ENCODE results near the gene AP3M1.
A peak's percentile ranks its signal among the peaks of the same experiment; 100 is the strongest.
"Not testable (repeated sequence)": the region's sequence is repeated elsewhere in the genome, so short reads cannot be mapped to it uniquely, and the experiment has no call there.

AP3M1 gene

DNA sequence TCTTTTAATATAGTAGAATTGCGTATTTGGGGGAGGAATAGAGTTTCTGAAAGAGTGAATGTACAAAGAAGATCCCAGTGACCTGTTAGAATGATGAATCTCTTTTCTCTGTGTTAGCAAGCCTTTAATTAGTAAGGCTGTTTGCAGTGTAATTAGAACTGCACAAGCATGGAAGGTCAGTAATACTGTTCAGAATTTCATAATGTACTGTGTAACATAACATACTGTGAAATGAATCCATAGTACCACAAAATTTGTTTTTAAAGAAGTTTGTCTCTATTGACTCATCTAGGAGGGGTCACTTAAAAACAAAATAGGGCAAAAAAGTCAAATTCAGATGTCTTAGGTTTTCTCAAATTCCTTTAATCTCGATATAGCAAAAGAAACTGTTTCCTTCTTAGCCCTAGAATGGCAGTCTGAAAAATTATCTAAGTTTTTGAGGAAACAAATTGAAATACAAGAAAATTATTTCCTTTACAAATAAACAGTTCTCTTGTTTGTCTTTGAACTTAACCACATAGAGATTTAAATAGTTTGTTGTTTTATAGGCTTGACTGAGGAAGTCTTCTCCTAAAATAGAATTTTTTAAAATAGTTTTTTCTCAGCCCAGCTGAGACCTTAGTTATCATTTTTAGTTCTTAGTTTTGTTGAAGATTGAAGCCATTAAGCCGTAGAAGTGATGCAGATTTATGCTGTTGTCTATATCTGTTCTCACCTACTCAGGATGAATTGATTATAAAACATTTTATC lies 12.9 kb upstream of the AP3M1 start:
- no peak for DNase-seq (ENCODE audit: low spot score)

- no peak for DNase-seq (ENCODE audit: low spot score)
These were observed 9.4 kb upstream of the AP3M1 start for GRCh38 chr10:74160013-74160412.

GRCh38 chr10:74156919-74157289 lies 6.3 kb upstream of the AP3M1 start:
- DNase-seq (ENCODE audit: low spot score) = no peak

DNA sequence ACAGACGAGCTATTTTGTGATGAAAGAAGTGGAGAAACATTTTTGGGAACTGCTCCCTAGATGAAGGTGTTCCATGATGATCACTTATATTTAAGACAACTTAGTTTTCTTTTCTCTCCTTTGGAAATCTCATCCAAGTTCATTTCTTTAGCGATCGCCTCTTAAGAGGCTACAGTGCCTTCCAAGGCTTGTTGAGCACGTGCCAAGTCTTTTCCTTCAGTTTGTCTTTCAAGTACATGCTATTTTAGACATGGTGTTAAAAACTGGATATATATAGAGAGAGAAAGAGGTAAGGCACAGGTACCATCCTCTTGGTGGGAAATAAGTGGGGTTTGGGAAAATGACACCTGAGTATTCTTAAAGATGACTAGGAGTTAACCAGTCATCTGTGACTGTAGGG lies 3.0 kb upstream of the AP3M1 start:
- DNase-seq (ENCODE audit: low spot score) = no peak

GRCh38 chr10:74153123-74153522 lies 2.5 kb upstream of the AP3M1 start:
- DNase-seq (ENCODE audit: low spot score) = no peak

DNA sequence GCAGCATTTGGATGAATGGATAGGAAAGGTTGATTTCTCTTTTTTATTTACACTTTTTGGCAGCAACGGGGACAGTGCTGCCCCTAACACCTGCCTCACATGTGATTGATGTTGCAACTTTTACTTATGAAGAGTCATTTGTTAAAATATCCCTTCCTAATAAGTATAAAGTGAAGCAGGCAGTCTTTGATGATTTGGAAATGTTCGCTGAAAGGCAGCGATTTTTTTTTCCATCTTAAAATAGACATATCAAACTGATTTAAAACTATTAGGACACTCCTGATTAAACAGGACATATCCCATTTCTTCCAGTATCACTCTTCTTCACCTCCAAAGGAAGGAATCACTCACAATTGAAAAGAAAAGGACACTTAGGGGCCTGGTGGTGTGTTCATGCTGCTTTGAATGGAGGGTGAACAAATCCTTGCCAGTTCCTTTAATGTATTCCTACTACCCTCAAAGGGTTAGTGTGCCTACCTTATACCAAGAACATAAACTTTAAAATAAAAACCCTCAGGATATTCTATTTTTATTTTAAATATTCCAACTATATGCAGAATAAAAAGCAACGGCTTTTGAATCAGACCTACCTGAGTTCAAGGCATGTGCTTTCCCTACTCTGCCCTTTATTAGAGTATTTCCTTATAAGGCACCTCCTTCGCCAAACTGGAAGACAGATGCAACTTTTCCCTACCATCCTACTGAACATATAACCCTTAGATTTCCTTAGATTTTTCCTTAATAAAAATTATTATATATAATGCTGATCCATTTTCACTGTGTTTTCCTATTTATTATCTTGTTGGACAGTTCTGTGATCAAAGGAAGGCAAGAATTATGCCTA lies 1.5 kb upstream of the AP3M1 start:
- no peak for DNase-seq (ENCODE audit: low spot score)

DNA sequence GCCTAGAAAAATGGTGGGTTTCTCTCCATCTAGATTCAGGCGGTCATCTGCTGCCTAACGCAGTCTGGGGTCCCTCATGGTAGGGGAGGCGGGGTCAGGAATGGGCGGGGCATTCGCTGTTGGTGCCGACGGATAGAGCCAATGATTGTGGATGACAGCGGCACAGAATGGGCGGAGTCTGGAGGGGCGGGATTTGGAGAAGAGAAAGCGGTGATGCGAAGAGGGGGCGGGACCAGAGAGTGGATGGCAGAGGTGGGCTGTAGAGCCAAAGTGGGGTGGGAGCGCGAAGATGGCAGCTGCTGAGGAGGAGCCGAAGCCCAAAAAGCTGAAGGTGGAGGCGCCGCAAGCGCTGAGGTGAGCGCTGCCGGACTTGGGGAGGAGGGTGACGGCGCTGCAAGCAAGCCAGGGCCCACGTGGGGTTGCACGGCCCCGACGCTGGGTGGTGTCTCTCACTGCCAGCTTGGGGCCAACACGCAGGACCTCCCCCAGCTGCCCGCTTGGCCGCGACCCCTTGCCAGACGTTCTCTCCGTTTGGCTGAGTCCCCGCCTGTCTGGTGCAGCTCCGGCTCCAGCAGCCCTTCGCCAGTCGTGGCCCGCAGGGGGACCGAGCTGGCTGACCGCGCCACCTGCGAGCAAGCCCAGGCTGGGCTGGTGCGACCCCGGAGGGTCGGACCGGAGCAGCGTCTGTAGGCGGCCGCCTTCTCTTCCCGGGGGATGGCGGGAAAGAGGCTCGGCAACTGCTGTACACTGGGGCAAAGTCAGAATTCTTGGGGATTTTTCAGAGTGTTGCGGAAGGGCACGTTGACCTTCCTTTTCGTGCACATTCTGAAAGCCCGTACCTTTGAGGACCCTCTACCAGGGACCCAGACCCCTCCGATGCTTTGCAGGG lies 606 bp upstream of the AP3M1 start, which contains the start of gene ADK:
TSS of gene ADK (plus strand) at position 232 of the 889 bp plus-strand sequence. CDS start at position 290, 58 bp downstream.
- peak; percentile 98 for DNase-seq (ENCODE audit: low spot score)

GRCh38 chr10:74146980-74147379 lies 3.6 kb downstream of the AP3M1 start:
- not testable (repeated sequence) for DNase-seq (ENCODE audit: low spot score)

DNA sequence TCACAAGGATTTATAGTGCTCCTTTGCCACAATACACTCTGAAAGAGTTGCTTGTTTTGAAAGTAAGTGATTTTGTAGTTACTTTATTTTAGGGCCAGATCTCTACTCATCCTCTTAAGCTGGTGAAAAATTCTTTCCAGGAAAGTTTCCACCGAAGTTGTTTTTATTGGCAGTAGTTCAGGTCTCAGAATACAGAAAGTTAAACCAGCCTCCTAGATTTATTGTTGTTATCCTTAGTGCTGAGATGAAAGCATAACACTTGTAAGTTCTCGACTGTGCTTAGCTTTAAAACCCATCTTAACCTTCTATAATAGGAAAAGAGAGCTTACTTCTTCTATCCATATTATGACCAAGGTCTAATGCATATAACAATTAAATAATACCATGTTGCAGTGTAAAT lies 5.5 kb downstream of the AP3M1 start:
- DNase-seq (ENCODE audit: low spot score) = no peak

GRCh38 chr10:74140553-74140952 lies 10.1 kb downstream of the AP3M1 start:
- no peak for DNase-seq (ENCODE audit: low spot score)

DNA sequence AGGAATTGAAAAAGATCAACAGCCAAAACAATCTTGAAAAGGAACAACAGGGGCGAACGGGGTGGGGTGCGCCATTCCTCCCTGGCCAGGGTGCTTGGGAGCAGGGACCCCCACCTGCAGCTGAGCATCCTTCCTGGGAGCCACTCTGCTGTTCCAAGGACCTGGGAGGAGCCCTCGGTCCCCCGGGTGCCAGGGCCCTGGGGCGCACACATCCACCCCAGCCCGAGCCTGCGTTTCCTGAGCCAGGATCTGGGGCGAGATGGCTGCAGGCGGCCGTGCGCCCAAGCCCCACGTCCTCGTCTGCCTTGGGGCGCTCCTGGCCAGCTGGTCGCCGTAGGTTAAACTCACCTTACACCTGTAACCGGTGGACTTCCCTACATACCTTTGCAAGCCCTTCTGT lies 10.6 kb downstream of the AP3M1 start:
- DNase-seq (ENCODE audit: low spot score) = no peak

- DNase-seq (ENCODE audit: low spot score) = not testable (repeated sequence)
These were observed 12.0 kb downstream of the AP3M1 start for GRCh38 chr10:74138596-74138995.

DNA sequence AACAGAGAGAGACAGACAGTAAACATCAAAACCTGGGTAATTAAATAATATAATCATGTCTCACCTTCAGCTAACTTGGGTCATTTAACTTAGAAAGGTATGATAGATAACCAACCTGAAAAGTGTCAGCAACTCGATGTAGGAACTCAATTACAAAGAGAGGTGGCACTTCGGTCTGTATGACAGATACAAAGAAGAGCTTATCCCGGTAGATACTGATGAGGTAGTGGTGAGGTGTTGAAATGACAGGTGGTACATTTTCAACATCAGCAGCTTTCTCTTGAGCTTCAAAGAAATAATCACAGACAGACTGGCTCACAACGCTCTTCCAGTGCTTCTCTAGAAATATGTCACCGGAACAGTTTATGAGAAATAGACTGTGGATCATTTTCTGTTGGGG lies 12.6 kb downstream of the AP3M1 start:
- no peak for DNase-seq (ENCODE audit: low spot score)

DNA sequence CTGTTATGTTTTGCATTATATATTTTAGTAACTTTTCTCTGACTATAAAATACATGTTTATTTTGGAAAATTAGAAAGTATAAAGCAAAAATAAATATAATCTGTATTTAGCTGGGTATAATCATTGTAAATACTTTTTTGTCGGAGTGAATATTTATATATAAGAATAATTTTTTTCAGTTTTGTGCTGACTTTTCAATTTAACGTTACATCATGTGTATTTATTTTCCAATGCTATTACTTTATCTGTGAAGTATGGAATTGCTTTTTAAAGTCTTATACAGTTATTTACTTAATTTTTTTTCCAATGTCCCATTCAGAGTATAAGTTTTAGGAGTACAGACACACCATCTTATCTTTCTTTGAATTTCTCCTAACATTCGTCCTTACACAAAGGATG lies 15.2 kb downstream of the AP3M1 start:
- no peak for DNase-seq (ENCODE audit: low spot score)

DNA sequence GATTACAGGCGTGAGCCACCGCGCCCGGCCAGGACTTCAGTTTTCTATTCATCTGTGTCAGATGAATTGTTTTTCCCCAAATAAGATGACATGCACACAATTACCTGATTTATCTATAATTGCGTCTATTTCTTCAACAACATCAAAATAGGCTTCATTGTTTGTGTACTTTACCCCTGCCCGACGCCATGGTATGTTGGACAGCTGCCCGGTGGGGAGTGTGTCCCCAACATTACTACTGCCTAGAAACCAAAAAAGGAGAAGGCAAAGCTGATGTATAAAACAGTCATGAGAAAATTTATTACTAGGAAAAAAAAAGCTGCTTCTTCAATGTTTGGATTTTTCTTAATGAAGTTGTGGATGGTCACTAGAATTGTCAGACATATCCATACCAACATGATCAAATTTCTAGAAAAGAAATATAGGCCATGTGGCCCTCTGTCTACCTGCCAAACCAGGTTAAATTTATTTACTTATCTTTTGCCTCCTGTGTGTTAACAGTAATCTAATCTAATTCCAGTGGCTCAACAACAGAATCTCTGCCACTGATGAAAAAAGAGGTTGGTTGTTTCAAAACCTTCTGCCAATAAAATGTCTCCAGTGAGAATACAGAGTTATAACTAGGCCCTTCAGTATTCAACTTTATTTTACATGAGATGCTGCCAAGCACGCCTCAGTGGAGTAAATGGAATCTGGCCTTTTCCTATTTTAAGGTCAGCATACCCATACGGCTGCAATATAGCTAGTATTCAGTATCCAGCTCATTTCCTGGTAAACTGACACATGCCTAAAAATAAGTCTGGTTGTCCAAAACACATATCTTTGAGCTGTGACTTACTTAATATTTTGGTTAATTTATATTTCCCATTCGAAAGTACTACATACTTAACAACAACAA lies 16.5 kb downstream of the AP3M1 start:
- no peak for DNase-seq (ENCODE audit: low spot score)

GRCh38 chr10:74123081-74123480 lies 27.5 kb downstream of the AP3M1 start:
- no peak for DNase-seq (ENCODE audit: low spot score)

GRCh38 chr10:74122060-74122459 lies 28.6 kb downstream of the AP3M1 start:
- no peak for DNase-seq (ENCODE audit: low spot score)

DNA sequence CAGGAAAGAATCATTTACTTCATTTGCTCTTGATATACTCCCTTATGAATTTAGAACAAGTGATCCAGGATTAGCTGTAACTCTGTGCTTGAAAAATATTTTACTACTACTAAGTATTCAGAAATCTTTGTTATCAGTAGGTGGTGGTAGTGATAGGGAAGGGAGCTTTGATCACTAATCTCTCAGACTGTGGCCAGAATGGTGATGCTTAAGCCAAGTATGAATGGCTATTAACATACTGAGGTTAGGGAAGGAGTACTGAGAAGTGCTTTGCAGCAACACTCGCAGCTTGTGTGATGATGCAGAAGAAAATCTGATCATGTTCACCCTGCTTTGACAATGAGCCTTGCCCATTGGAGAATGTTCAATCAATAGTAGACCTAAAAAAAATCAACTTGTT lies 29.3 kb downstream of the AP3M1 start:
- no peak for DNase-seq (ENCODE audit: low spot score)

GRCh38 chr10:74120911-74121310 lies 29.7 kb downstream of the AP3M1 start:
- DNase-seq (ENCODE audit: low spot score) = no peak

DNA sequence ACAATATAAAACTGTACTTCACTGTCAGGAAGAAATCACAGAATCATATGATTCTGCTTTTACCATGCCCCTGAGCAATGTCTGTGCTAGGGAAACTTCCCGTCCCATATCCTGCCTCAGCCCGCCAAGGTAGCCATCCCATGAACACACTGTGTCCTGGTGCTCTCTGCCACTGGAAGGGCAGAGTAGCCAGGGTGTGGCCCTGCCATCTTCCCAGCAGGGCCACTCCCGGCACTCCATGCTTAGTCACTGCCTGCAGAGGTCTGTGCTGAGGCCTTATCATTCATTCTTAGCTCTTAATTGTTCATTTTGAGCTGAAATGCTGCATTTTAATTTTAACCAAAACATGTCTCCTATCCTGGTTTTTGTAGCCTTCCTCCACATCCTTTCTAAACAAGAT lies 31.8 kb downstream of the AP3M1 start:
- no peak for DNase-seq (ENCODE audit: low spot score)

- no peak for DNase-seq (ENCODE audit: low spot score)
These were observed 32.9 kb downstream of the AP3M1 start for GRCh38 chr10:74117738-74118137.

Data from COLO829 (cell line).